K562 (cell line): ENCODE measurements around the gene RAB3GAP2. TPM values are rescaled to one million over a fixed set of nuclear protein-coding genes. Genes with fewer than 3 reads are reported as not detected.
A peak's percentile ranks its signal among the peaks of the same experiment; 100 is the strongest.

Source experiments
- CHD4 ChIP-seq: fragments of 200-600 bp; sonication (generic); IDR thresholded peaks from 3 replicates; pipeline ENCODE4 v1.6.1; 2012; ENCODE audit warnings: low read depth, mild to moderate bottlenecking, mixed read lengths, low read length, inconsistent platforms; ENCODE audit not compliant: insufficient read depth, insufficient replicate concordance, poor library complexity, severe bottlenecking
- DIDO1 ChIP-seq: fragments of 450-650 bp; IDR thresholded peaks from 2 replicates; pipeline ENCODE4 v1.6.1; 2016; ENCODE audit warnings: low read depth, missing biosample characterization, missing genetic modification characterization
- GABPA ChIP-seq: fragments of 200-800 bp; sonication (Bioruptor generic); conservative IDR thresholded peaks from 2 replicates; pipeline ENCODE4 v1.6.1; 2016; ENCODE audit warnings: low read depth, missing genetic modification characterization, missing compliant biosample characterization
- HDAC2 ChIP-seq: fragments of 450-650 bp; IDR thresholded peaks from 2 replicates; pipeline ENCODE4 v1.6.1; 2016; ENCODE audit warnings: mild to moderate bottlenecking
- MCM5 ChIP-seq: fragments of 450-650 bp; IDR thresholded peaks from 2 replicates; pipeline ENCODE4 v1.6.1; 2016; ENCODE audit warnings: low read depth
- MEF2D ChIP-seq: conservative IDR thresholded peaks from 2 replicates; pipeline ENCODE4 v1.6.1; 2016; ENCODE audit warnings: low read depth, missing genetic modification characterization, missing compliant biosample characterization
- PBX2 ChIP-seq, 2 experiments: IDR thresholded peaks in 1 of 2; conservative IDR thresholded peaks in 1 of 2; 2 replicates each; pipeline ENCODE4 v1.6.1; 2016; ENCODE audit warnings: low read depth in 2 of 2, mild to moderate bottlenecking in 1 of 2, missing compliant biosample characterization in 1 of 2, missing genetic modification characterization in 1 of 2, moderate library complexity in 1 of 2
- POLR2H ChIP-seq: IDR thresholded peaks from 2 replicates; pipeline ENCODE4 v1.6.1; 2016; ENCODE audit warnings: missing genetic modification characterization, low read depth, mild to moderate bottlenecking, control low read depth, missing compliant biosample characterization, moderate library complexity
- RFX1 ChIP-seq: fragments of 450-650 bp; IDR thresholded peaks from 2 replicates; pipeline ENCODE4 v1.6.1; 2016; ENCODE audit warnings: mild to moderate bottlenecking, moderate library complexity
- SUPT5H ChIP-seq: fragments of 450-650 bp; IDR thresholded peaks from 2 replicates; pipeline ENCODE4 v1.6.1; 2016
- XRCC3 ChIP-seq: fragments of 450-650 bp; IDR thresholded peaks from 2 replicates; pipeline ENCODE4 v1.6.1; 2017; ENCODE audit warnings: mild to moderate bottlenecking, moderate library complexity
- ZNF407 ChIP-seq: fragments of 450-650 bp; IDR thresholded peaks from 2 replicates; pipeline ENCODE4 v1.6.1; 2016; ENCODE audit warnings: low read depth
- ZNF586 ChIP-seq: fragments of 450-650 bp; formaldehyde crosslinking; conservative IDR thresholded peaks from 2 replicates; pipeline ENCODE4 v1.4.0; 2020; ENCODE audit warnings: mild to moderate bottlenecking, moderate library complexity
- ZNF764 ChIP-seq: fragments of 250-450 bp; sonication (Bioruptor Pico); IDR thresholded peaks from 2 replicates; pipeline ENCODE4 v1.4.0; 2020; ENCODE audit warnings: low read depth, mild to moderate bottlenecking, moderate library complexity
- polyA plus RNA-seq, 8 experiments: library from polyadenylated mRNA; depleted of rRNA in 4 of 8; stranded (reverse) in 5 of 8; unstranded in 3 of 8; fragments of >200 nt; fragmentation: Nextera tagmentation in 2 of 8; fragmentation: Illumina TruSeq in 1 of 8; extraction: Ambion mirVana in 2 of 8; extraction: Trizol in 1 of 8; gene quantifications; 2 replicates each; pipeline versions ENCODE4 v1.2.1 to v1.2.3, GENCODE V29; 2011 to 2014; ENCODE audit warnings: inconsistent platforms in 1 of 8, missing spikeins in 1 of 8
- total RNA-seq, 7 experiments: library from RNA; depleted of rRNA in 6 of 7; stranded (reverse); fragments of >200 nt in 6 of 7; fragmentation: Illumina TruSeq in 2 of 7; extraction: Trizol in 2 of 7; gene quantifications; 2 replicates each; pipeline versions ENCODE4 v1.2.1 to v1.2.3, GENCODE V29; 2011 to 2021; ENCODE audit warnings: low replicate concordance in 1 of 7
- TF ChIP-seq, protein P1 (sequence below): fragments of 450-650 bp; IDR thresholded peaks from 2 replicates; pipeline ENCODE4 v1.6.1; 2014; ENCODE audit warnings: low read depth, mild to moderate bottlenecking, moderate library complexity, borderline replicate concordance

Gene RAB3GAP2
- total and polyA plus RNA-seq, 9 of the 15 experiments (the other 6 are each of a cell fraction or from before 2014, with no cell fraction given), result 14.1 to 69.1 (median 32.2) TPM

DNA sequence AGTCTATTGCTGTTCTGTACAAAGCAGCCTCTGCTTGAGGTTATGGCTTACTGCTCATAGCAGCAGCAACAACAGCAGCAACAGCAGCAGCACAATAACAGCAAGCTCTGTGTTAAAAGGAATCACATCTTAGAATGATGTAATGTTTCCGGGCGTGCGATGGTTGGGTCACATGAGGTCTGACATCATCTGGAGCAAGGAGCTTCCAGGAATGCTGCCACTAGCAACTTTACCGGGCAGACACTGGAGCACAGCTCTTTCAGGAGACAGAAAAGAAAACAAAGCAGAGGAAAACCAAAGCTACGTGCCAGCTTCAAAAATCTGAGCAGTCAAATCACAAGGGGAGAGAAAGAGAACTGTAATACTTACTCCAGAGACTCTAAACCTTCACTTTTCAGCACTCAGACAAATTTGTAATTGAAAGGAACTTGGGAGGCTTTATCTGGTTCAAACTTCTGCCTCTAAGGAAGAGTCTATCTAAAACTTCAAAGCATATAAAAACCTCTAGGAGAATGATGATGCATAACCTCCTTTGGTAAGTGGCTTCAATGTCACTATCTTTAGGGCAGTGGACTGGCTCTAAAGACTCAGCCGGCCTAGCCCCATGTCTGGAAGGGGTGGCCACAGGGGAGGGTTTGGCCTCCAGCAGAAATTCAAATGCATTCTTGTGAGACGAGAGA lies 28.3 kb upstream of the RAB3GAP2 start (continued):
- TF ChIP-seq PBX2 (CRISPR knock-in tag; IDR thresholded peaks at IDR 0.05; ENCODE audit: low read depth) (no peak), PBX2 (tag; conservative IDR thresholded peaks at IDR 0.05; ENCODE audit: low read depth) (peak; percentile 69), XRCC3 (no peak), GABPA (tag) (peak; percentile 71), MCM5 (no peak), SUPT5H (no peak), ZNF407 (no peak), RFX1 (peak; percentile 36), POLR2H (tag) (peak; percentile 80), ZNF764 (CRISPR knock-in tag) (no peak), HDAC2 (peak; percentile 87), DIDO1 (tag) (0 out of 2 replicates have a peak, but pooled peaks have one; percentile 20), MEF2D (tag) (0 out of 2 replicates have a peak, but pooled peaks have one; percentile 23), ZNF586 (no peak), CHD4 (no peak)
- TF ChIP-seq, protein P1, sequence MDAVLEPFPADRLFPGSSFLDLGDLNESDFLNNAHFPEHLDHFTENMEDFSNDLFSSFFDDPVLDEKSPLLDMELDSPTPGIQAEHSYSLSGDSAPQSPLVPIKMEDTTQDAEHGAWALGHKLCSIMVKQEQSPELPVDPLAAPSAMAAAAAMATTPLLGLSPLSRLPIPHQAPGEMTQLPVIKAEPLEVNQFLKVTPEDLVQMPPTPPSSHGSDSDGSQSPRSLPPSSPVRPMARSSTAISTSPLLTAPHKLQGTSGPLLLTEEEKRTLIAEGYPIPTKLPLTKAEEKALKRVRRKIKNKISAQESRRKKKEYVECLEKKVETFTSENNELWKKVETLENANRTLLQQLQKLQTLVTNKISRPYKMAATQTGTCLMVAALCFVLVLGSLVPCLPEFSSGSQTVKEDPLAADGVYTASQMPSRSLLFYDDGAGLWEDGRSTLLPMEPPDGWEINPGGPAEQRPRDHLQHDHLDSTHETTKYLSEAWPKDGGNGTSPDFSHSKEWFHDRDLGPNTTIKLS, result no peak
